ENCODE data around the gene SSR3.

GRCh38 chr3:156535162-156535627 is 19.7 kb downstream of the SSR3 start:
- TF ChIP-seq CTCF (IDR thresholded peaks at IDR 0.05) (peak in 2 of 6 experiments; percentile 5 to 18), POLR2A (IDR thresholded peaks at IDR 0.05) (no peak)
